Measurements from ENCODE around the gene CCDC174. TPM values are rescaled to one million over a fixed set of nuclear protein-coding genes. Genes with fewer than 3 reads are reported as not detected.

The CCDC174 gene
- total and polyA plus RNA-seq, 7 donors = 10.8 to 21.3 (median 13.3) TPM

- intact Hi-C loops (cut with DNase I) = no loop called here
- no peak for DNase-seq
- no peak overlapping the region for H3K4me3 ChIP-seq
- no peaks in the 10 kb centered on the region for H3K4me1 ChIP-seq
- WGBS, 2 donors = 79 to 85% methylated on average over 4 of the region's 4 CpGs
- no peak for TF ChIP-seq POLR2A (IDR thresholded peaks at IDR 0.05)
- no peak for TF ChIP-seq CTCF (IDR thresholded peaks at IDR 0.05)
- no peak for TF ChIP-seq POLR2AphosphoS5 (IDR thresholded peaks at IDR 0.05)
- no peak for TF ChIP-seq EP300 (IDR thresholded peaks at IDR 0.05)
- peaks cover 29 to 54% (median 45%) of the 10 kb centered on the region in 4 donors for H3K36me3 ChIP-seq
- H3K9me3 ChIP-seq = no peaks in the 10 kb centered on the region
- no peaks in the 10 kb centered on the region for H3K27me3 ChIP-seq
- H3K27ac ChIP-seq = no peak overlapping the region
Measured at GRCh38 chr3:14672588-14672987, 21.0 kb downstream of the CCDC174 start.

GRCh38 chr3:14674841-14675240 is 23.3 kb downstream of the CCDC174 start, which contains the start of gene C3orf20:
Gene C3orf20 (plus strand): TSS chr3:14675141. CDS start chr3:14682714, 7,573 bp downstream.
- no peak for TF ChIP-seq EP300 (IDR thresholded peaks at IDR 0.05)
- TF ChIP-seq POLR2A (IDR thresholded peaks at IDR 0.05) = no peak
- no peak for TF ChIP-seq POLR2AphosphoS5 (IDR thresholded peaks at IDR 0.05)
- no peak for TF ChIP-seq CTCF (IDR thresholded peaks at IDR 0.05)
- H3K9me3 ChIP-seq = no peaks in the 10 kb centered on the region
- no peak within 1 kb of the TSS for H3K27ac ChIP-seq
- no peak for DNase-seq
- intact Hi-C loops (cut with DNase I) = loop anchor here (2.0 kb wide), 1 partner anchor 106 kb away; no protein-coding TSS in a partner anchor
- H3K36me3 ChIP-seq = peaks cover 23 to 32% (median 25%) of the 10 kb centered on the region in 4 donors
- WGBS, 2 donors = 78 to 82% methylated on average over 7 of the region's 7 CpGs
- no peaks in the 10 kb centered on the region for H3K27me3 ChIP-seq
- no peak within 1 kb of the TSS for H3K4me3 ChIP-seq
- H3K4me1 ChIP-seq = no peaks in the 10 kb centered on the region

- peaks cover 0 to 3% (median 0%) of the 10 kb centered on the region in 4 donors for H3K9me3 ChIP-seq
- H3K27me3 ChIP-seq = no peaks in the 10 kb centered on the region
- H3K4me3 ChIP-seq = no peak overlapping the region
- WGBS, 2 donors = 89 to 92% methylated on average over 4 of the region's 4 CpGs
- TF ChIP-seq POLR2AphosphoS5 (IDR thresholded peaks at IDR 0.05) (no peak), EP300 (IDR thresholded peaks at IDR 0.05) (no peak), CTCF (IDR thresholded peaks at IDR 0.05) (no peak), POLR2A (IDR thresholded peaks at IDR 0.05) (no peak)
- H3K27ac ChIP-seq = no peak overlapping the region
- peaks cover 3 to 11% (median 8%) of the 10 kb centered on the region in 4 donors for H3K36me3 ChIP-seq
- no peaks in the 10 kb centered on the region for H3K4me1 ChIP-seq
- intact Hi-C loops (cut with DNase I) = no loop called here
- DNase-seq = no peak
Measured at GRCh38 chr3:14676881-14677280, 25.3 kb downstream of the CCDC174 start.

GRCh38 chr3:14678015-14678503 is 26.5 kb downstream of the CCDC174 start:
- WGBS, 2 donors = 48 to 67% methylated on average over 7 of the region's 7 CpGs

More at GRCh38 chr3:14678015-14678503, 26.5 kb downstream of the CCDC174 start:
- no peak overlapping the region for H3K4me3 ChIP-seq
- no peaks in the 10 kb centered on the region for H3K36me3 ChIP-seq
- no peak overlapping the region for H3K27ac ChIP-seq
- DNase-seq = no peak
- H3K27me3 ChIP-seq = no peaks in the 10 kb centered on the region
- TF ChIP-seq EP300 (IDR thresholded peaks at IDR 0.05) (no peak), POLR2AphosphoS5 (IDR thresholded peaks at IDR 0.05) (no peak), POLR2A (IDR thresholded peaks at IDR 0.05) (no peak), CTCF (IDR thresholded peaks at IDR 0.05) (no peak)
- peaks cover 0 to 3% (median 0%) of the 10 kb centered on the region in 4 donors for H3K9me3 ChIP-seq
- no peaks in the 10 kb centered on the region for H3K4me1 ChIP-seq
- intact Hi-C loops (cut with DNase I) = no loop called here
